Activated CD4-positive, alpha-beta T cell treated with anti-CD3 and anti-CD28 coated beads, Interleukin-2, amount 10 ng/mL, durations not matched to agents 7 days and 5 days (primary cell): ENCODE measurements around the gene EPN3. TPM values are rescaled to one million over a fixed set of nuclear protein-coding genes. Genes with fewer than 3 reads are reported as not detected.

Experiments used
- CTCF ChIA-PET: fragments of 350-600 bp; sonication (Branson Sonifier 250); formaldehyde crosslinking; loops from one replicate; lab custom pipeline; 2021; ENCODE audit warnings: antibody characterized with exemption; lab: Charles Lee
- POLR2A ChIA-PET: fragments of 350-600 bp; sonication (Branson Sonifier 250); formaldehyde crosslinking; loops from one replicate; lab custom pipeline; 2021; ENCODE audit warnings: antibody characterized with exemption; lab: Charles Lee
- DNase-seq: peaks from one replicate; pipeline ENCODE4 v3.0.0-alpha.2; 2020
- H3K27ac Mint-ChIP-seq: one replicate; pipeline ENCODE4 v1.8.0; 2021; ENCODE audit warnings: mild to moderate bottlenecking, moderate library complexity, mixed read lengths
- H3K27me3 Mint-ChIP-seq: one replicate; pipeline ENCODE4 v1.8.0; 2021; ENCODE audit warnings: mixed read lengths
- H3K36me3 Mint-ChIP-seq: one replicate; pipeline ENCODE4 v1.8.0; 2021; ENCODE audit warnings: low read depth, mixed read lengths
- H3K4me1 Mint-ChIP-seq: one replicate; pipeline ENCODE4 v1.8.0; 2021; ENCODE audit warnings: mixed read lengths
- H3K4me3 Mint-ChIP-seq: one replicate; pipeline ENCODE4 v1.8.0; 2021; ENCODE audit warnings: mild to moderate bottlenecking, moderate library complexity, mixed read lengths
- H3K9me3 Mint-ChIP-seq: one replicate; pipeline ENCODE4 v1.8.0; 2021; ENCODE audit warnings: mixed read lengths
- total RNA-seq, 2 experiments: library from RNA; stranded (reverse); gene quantifications; one replicate each; pipeline ENCODE4 v1.2.3, GENCODE V29; 2021

EPN3 gene
- total RNA-seq: not detected

DNA sequence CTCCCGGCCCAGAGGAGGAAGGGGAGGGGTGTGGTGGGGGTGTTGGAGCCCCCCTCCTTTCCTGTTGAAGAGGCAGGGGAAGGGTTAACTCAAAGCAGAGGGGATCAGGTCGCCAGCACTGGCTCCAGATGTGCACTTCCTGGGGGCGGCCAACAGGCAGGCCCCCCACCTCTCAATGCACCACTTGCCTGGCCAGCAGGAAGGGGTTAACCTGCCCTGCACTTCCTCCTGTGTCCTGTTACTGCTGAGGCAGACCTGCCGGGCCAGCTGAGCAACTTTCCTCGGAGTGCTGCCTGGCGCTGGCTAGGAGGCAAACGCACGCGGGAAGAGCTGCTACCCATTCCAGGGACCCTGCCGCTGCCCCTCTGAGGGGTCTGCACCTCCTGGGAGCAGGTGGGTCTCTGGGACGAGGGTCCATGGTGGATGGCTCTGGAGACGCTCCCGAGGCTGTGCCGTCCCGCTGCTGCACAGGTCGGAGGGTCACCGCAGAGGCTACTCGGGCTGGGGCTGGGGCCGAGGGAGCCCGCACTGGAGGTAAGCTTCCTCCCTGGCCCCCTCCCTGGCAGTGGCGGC is at the start of gene EPN3:
EPN3 (plus strand) TSS at position 284 of the 573 bp plus-strand sequence. CDS start 3,822 bp downstream, outside the sequence.
- DNase-seq: no peak
- peaks cover 54% of the 10 kb centered on the region for H3K27me3 Mint-ChIP-seq
- H3K4me1 Mint-ChIP-seq: peaks cover 4% of the 10 kb centered on the region
- H3K4me3 Mint-ChIP-seq: no peak within 1 kb of the TSS
- CTCF ChIA-PET: interaction anchor here (0.7 to 3.8 kb wide), 4 partner anchors 8 to 23 kb away, joined by 3 to 18 read pairs (median 4); no protein-coding TSS in a partner anchor
- no peaks in the 10 kb centered on the region for H3K36me3 Mint-ChIP-seq
- no peak within 1 kb of the TSS for H3K27ac Mint-ChIP-seq
- no peaks in the 10 kb centered on the region for H3K9me3 Mint-ChIP-seq
- POLR2A ChIA-PET: no interaction called here

DNA sequence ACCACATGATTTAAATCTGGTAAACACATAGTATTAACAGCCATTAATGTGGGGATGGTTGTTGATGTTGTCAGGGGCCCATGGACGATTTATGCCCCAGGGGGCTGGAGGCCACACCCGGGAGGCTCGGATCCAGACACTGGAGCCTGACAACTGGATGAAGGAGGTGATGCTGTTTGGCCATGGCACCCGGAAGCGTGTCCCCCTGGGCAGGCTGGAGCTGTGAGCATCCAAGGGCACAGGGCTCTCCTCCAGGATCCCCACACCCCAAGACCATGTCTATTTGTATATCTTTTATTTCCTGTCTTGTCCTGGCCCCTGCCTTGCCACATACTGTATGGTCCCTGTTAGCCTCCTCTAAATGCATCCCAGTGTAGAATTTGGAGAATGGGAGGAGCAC is 49.3 kb upstream of the EPN3 start:
- H3K9me3 Mint-ChIP-seq: no peaks in the 10 kb centered on the region
- H3K27ac Mint-ChIP-seq: no peak overlapping the region
- peaks cover 17% of the 10 kb centered on the region for H3K4me1 Mint-ChIP-seq
- no peak overlapping the region for H3K4me3 Mint-ChIP-seq
- H3K27me3 Mint-ChIP-seq: no peaks in the 10 kb centered on the region
- ChIA-PET CTCF (interaction anchor here (0.6 to 1.6 kb wide), 9 partner anchors 10 to 186 kb away, joined by 3 to 5 read pairs (median 3); no protein-coding TSS in a partner anchor), POLR2A (no interaction called here)
- H3K36me3 Mint-ChIP-seq: peaks cover 2% of the 10 kb centered on the region
- no peak for DNase-seq

DNA sequence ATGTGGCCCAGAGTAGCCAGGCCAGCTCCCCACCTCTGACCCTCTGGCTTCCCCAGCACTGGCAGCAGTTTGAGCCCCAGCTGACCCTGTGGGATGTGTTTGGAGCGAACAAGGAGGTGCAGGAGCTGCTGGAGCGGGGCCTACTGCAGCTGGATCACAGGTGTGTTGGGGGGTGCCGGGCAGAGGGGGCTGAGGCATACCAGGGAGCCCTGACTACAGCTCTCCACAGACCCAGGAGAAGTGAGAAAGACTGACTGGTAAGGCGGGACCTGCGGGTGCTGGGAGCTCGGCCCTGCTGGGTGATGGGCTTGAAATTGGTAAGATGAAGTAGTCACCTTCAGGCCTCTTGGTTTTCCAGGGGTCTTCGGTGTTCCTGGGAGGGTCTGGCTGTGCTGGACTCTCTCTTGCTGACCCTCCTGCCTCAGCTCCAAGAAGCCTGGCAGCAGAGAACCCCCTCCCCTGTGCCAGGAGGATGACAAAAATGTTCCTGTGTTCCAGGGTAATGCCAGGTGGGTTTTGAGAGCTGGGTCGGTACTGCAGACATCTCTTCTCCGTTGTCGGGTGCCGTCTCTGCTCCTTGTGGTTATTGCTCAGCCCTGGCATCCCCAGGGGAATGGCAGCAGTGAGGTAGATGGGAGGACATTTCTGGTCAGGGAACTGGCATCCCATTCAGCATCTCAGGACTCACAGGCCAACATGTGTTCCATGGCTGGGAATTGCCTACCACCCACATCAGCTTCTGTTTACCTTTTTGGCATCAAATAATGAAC is 48.0 kb upstream of the EPN3 start:
- H3K36me3 Mint-ChIP-seq: peaks cover 2% of the 10 kb centered on the region

DNA sequence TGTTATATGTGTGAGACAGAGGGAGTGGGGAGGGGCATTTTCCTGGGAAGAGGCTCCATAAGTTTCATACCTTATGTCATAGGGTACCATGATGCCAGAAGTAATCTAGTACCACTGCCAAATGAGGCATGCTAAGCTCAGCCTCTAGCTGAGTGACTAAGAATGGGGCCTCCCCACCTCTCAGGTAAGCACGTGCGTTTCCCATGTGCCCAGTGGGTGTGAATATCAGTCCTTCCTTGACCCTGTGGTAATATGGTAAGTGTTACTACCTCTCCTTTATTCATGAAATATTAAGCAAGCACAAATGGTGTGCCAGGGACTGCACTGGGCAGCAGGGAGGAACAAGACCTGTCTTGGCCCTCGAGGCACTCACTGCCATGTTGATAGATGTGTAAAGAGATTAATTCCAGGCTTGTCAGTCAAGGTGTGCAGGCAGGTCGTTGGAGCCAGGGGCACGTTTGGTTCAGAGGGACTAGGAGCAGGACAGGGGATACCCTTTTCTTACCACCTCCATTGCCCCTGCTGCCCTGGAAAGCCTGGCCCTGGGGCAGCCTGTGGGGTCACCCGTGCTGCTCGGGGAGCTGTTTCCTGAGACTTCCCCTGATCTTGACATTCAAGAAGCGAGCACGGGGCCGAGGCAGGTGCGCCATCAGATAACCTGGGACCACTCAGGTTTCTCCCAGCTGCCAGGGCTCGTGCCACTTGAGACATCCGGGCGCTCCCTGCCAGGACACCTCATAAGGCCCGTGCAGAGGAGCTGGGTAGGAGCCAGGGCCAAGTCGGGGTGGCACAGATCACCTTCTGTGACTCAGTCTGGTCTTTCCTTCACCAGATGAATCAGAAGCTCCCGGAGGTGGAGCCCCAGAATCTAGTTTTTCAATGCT is 45.1 kb upstream of the EPN3 start:
- Mint-ChIP-seq H3K9me3 (no peaks in the 10 kb centered on the region), H3K27me3 (no peaks in the 10 kb centered on the region), H3K4me3 (no peak overlapping the region), H3K36me3 (peaks cover 2% of the 10 kb centered on the region), H3K27ac (no peak overlapping the region), H3K4me1 (no peaks in the 10 kb centered on the region)
- POLR2A ChIA-PET: no interaction called here
- DNase-seq: no peak
- CTCF ChIA-PET: interaction anchor here (0.6 to 1.6 kb wide), 9 partner anchors 8 to 191 kb away, joined by 3 to 9 read pairs (median 3); no protein-coding TSS in a partner anchor

More for the DNA sequence above, 48.0 kb upstream of the EPN3 start:
- CTCF ChIA-PET: interaction anchor here (0.9 to 1.6 kb wide), 5 partner anchors 14 to 213 kb away, joined by 3 to 5 read pairs (median 3); no protein-coding TSS in a partner anchor
- POLR2A ChIA-PET: no interaction called here
- Mint-ChIP-seq H3K9me3 (no peaks in the 10 kb centered on the region), H3K4me3 (no peak overlapping the region), H3K27me3 (no peaks in the 10 kb centered on the region), H3K27ac (no peak overlapping the region), H3K4me1 (peaks cover 12% of the 10 kb centered on the region)
- DNase-seq: no peak

DNA sequence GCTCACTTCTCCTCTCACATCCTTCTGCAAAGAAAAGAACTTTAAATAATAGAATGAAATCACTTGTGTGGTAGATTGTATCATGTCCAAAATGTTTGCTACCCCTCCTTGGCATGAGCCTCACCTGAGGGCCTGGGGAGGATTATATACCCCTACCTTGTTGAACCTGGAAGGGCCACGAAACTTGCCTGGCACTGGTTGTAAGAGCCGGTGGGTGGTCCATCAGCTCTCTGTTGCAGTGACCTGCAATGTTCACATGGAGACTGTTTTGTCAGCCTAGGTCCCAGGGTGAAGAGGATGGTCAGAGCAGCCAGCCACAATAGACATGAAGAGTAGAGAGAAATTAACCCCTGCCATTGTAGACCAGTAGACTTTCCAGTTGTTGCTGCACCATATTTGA is 43.7 kb upstream of the EPN3 start:
- DNase-seq: no peak

DNA sequence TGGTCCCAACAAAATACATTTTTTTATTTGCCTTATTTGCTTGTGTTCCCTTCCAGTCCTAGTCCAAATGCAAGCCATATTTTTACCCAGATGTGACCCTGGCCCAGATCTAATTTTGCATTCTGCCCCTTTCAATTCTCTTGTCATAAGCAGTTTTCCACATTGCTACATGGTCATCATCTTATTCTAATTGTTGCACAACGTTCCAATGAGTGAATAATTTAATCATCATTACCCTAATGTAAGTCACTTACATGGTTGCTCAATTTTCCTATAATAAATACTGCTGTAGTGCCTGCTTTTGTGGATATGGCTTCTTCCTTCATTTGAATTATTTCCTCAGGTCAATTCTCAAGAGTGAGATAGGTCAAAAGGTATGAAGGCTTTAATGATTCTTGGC is 41.0 kb upstream of the EPN3 start:
- Mint-ChIP-seq H3K9me3 (no peaks in the 10 kb centered on the region), H3K4me1 (no peaks in the 10 kb centered on the region), H3K27ac (no peak overlapping the region), H3K4me3 (no peak overlapping the region), H3K36me3 (no peaks in the 10 kb centered on the region), H3K27me3 (peaks cover 3% of the 10 kb centered on the region)
- POLR2A ChIA-PET: no interaction called here
- CTCF ChIA-PET: no interaction called here
- DNase-seq: no peak

More for the DNA sequence above, 43.7 kb upstream of the EPN3 start:
- no peak overlapping the region for H3K27ac Mint-ChIP-seq
- ChIA-PET CTCF (interaction anchor here (1.4 to 1.6 kb wide), 3 partner anchors 9 to 21 kb away, joined by 3 to 9 read pairs (median 6); no protein-coding TSS in a partner anchor), POLR2A (no interaction called here)
- H3K9me3 Mint-ChIP-seq: no peaks in the 10 kb centered on the region
- no peaks in the 10 kb centered on the region for H3K4me1 Mint-ChIP-seq
- H3K4me3 Mint-ChIP-seq: no peak overlapping the region
- peaks cover 2% of the 10 kb centered on the region for H3K36me3 Mint-ChIP-seq
- peaks cover 2% of the 10 kb centered on the region for H3K27me3 Mint-ChIP-seq

DNA sequence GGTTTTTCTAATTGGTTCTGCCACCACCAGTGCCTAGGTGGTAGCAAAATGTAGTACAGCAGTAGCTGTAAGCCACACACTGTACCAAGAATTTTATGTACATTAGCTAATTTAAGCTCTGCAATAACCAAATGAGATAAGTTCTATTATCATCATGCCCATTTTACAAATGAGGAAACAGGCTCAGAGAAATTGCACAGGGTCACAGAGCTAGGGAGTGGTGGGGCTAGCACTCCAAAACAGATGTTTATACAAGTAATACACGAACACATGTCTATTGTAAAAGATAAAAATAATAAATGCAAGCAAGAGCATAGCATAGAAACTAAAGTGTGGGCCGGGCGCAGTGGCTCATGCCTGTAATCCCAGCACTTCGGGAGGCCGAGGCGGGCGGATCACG is 40.3 kb upstream of the EPN3 start:
- no peak for DNase-seq
- H3K4me3 Mint-ChIP-seq: no peak overlapping the region
- POLR2A ChIA-PET: no interaction called here
- H3K36me3 Mint-ChIP-seq: no peaks in the 10 kb centered on the region
- no peaks in the 10 kb centered on the region for H3K9me3 Mint-ChIP-seq
- no peaks in the 10 kb centered on the region for H3K4me1 Mint-ChIP-seq
- H3K27ac Mint-ChIP-seq: no peak overlapping the region
- peaks cover 3% of the 10 kb centered on the region for H3K27me3 Mint-ChIP-seq
- CTCF ChIA-PET: interaction anchor here (1.2 kb wide), 1 partner anchor 23 kb away, joined by 3 read pairs; no protein-coding TSS in a partner anchor

DNA sequence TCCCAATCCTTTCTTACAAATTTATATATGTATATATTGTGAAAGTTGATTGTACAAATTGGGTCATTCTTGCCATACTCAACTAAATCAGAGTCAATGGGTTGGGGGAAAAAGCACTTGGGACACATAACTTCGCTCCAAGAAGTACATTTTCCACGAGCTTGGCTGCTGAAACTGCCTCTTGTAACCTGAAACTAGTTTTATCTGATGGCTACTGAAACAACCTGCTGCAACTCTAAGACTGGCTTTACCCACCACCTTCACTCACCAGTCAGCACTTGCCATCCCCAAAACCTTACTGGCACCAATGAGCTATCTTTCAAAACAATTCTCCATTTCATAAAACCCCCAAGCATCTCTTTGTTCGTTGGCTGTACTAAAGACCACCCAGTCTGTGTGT is 38.8 kb upstream of the EPN3 start:
- Mint-ChIP-seq H3K36me3 (no peaks in the 10 kb centered on the region), H3K27ac (no peak overlapping the region), H3K4me1 (no peaks in the 10 kb centered on the region), H3K27me3 (peaks cover 3% of the 10 kb centered on the region), H3K9me3 (no peaks in the 10 kb centered on the region), H3K4me3 (no peak overlapping the region)
- CTCF ChIA-PET: interaction anchor here (0.6 to 1.6 kb wide), 4 partner anchors 11 to 189 kb away, joined by 3 to 5 read pairs (median 4); partner anchors contain the start of gene LRRC59
- POLR2A ChIA-PET: no interaction called here
- no peak for DNase-seq

DNA sequence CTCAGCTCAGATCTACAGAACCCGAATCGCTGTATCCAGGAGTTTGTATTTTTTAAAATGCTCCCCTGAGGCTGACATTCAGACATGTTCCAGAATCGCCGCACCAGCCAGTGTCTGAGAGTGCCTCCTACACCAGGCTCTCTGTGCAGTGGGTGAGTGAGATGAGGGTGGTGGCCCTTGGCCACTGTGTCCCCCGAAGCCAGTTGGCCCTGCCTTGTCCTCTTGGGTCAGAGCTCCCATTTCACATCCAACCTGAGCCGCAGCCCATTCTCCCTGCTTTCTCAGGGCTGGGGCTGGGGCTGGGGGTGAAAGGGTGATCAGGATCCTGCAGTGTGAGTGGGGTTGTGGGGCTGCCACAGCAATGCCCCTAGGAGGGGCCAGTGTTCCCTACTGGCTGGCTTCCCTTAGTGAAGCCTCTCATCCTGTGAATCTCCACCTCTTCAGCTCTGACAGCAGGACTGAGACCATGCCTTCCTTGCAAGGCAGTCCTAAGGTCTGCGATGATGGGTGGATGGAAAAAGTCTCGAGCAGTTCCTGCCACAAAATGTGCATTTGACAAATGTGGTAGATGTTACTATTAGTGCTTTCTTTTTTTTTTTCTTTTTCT is 37.2 kb upstream of the EPN3 start:
- Mint-ChIP-seq H3K4me3 (no peak overlapping the region), H3K4me1 (no peaks in the 10 kb centered on the region), H3K27ac (no peak overlapping the region), H3K36me3 (no peaks in the 10 kb centered on the region), H3K27me3 (peaks cover 3% of the 10 kb centered on the region), H3K9me3 (no peaks in the 10 kb centered on the region)
- no peak for DNase-seq
- POLR2A ChIA-PET: no interaction called here
- CTCF ChIA-PET: interaction anchor here (1.0 kb wide), 1 partner anchor 16 kb away, joined by 3 read pairs; no protein-coding TSS in a partner anchor

DNA sequence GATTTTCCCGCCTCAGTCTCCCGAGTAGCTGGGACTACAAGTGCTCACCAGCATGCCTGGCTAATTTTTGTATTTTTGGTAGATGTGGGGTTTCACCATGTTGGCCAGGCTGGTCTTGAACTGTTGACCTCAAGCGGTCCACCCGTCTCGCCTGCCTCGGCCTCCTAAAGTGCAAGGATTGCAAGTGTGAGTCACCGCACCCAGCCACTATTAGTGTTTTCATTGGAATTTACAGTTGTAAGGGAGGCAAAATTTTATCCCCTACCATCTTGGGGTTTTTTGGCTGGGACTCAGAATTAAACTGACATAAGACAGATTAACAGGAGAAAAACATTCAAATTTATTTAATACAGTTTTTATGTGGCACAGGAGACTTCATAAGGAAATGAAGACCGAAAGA is 36.6 kb upstream of the EPN3 start:
- DNase-seq: no peak
- peaks cover 3% of the 10 kb centered on the region for H3K27me3 Mint-ChIP-seq
- H3K36me3 Mint-ChIP-seq: no peaks in the 10 kb centered on the region
- ChIA-PET POLR2A (no interaction called here), CTCF (interaction anchor here (1.0 kb wide), 1 partner anchor 16 kb away, joined by 3 read pairs; no protein-coding TSS in a partner anchor)
- no peaks in the 10 kb centered on the region for H3K4me1 Mint-ChIP-seq
- H3K27ac Mint-ChIP-seq: no peak overlapping the region
- no peaks in the 10 kb centered on the region for H3K9me3 Mint-ChIP-seq
- H3K4me3 Mint-ChIP-seq: no peak overlapping the region

DNA sequence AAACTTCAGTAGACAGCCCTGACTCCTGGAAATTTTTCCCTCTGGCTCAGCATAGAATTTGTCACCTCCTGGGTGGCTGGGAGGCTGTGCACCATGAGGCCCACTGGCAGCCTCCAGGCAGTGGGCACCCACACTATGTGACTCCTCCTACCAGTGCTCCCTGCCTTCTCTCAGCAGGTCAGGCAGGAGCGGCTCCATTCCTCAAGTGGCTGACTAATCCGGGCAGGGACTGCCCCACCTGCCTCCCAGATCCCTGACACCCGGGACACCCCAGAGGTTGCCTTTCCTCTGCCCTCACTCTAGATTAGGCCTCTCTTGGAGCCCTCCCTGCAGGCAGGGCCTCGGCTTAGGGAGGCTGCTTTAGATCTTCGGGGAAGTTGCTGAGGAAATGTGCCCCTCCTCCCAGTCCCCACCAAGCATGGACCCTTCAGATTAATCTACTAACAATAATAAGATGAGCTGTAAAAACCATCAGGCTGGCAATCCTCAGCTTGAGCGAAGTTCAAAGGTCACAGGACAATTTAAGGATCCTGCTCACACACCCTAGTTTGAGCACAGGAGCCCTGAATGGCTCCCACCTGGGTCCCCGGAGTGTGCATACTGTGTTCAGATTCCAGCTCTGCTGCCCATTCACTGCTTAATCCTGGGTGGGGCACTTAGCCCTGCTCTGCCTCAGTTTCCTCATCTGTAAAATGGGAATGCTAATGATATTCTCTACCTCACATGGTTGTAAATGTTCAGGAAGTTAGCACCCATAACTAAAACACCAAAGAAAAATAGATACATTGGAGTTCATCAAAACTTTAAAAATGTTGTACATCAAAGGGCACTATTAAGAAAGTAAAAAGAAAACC is 34.3 kb upstream of the EPN3 start:
- H3K9me3 Mint-ChIP-seq: no peaks in the 10 kb centered on the region
- POLR2A ChIA-PET: no interaction called here
- no peak overlapping the region for H3K4me3 Mint-ChIP-seq
- H3K27ac Mint-ChIP-seq: no peak overlapping the region
- peaks cover 3% of the 10 kb centered on the region for H3K27me3 Mint-ChIP-seq
- CTCF ChIA-PET: interaction anchor here (1.5 to 1.6 kb wide), 2 partner anchors 10 to 14 kb away, joined by 5 to 6 read pairs; no protein-coding TSS in a partner anchor
- H3K4me1 Mint-ChIP-seq: peaks cover 1% of the 10 kb centered on the region
- H3K36me3 Mint-ChIP-seq: no peaks in the 10 kb centered on the region
- DNase-seq: no peak
